ENCODE data around the gene PCDH9.

PCDH9 gene

DNA sequence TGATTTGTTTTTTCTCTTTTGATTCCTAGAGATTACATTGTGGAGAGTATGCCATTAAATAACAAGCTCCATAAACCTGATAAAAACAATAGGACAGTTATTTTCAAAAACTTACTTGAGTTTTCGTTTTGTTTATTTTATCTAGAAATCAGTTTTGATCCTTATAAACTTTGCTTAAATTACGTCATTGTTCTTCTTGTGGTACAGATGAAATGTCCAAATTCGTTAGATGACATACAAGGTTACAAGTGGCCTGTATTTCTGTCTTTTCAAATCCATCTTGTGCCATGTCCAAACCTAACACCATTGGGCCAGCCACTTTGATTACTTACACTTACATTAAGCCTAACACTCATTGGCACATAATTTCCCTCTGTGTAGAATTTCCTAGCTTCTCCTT, 372.0 kb downstream of the PCDH9 start:
- DNase-seq: no peak
- Histone ChIP-seq H3K4me1 (ENCODE audit: control insufficient read depth in 1 of 2, insufficient read depth in 2 of 2, low read length in 2 of 2) (peaks cover 0 to 3% of the 10 kb centered on the region in 2 experiments), H3K4me3 (ENCODE audit: low read depth, low read length) (no peak overlapping the region), H3K4ac (ENCODE audit: low read depth, low read length) (no peak overlapping the region), H3K27me3 (ENCODE audit: insufficient read depth, low read length) (no peaks in the 10 kb centered on the region), H3K23ac (ENCODE audit: low read length) (no peak overlapping the region), H2BK120ac (ENCODE audit: insufficient read depth, low read length, poor library complexity) (no peak overlapping the region), H3K36me3 (ENCODE audit: control insufficient read depth in 1 of 2, insufficient read depth in 2 of 2, low read length in 2 of 2) (no peaks in the 10 kb centered on the region), H2BK5ac (ENCODE audit: low read depth, low read length, poor library complexity) (no peak overlapping the region), H3K79me2 (ENCODE audit: control insufficient read depth, insufficient read depth, low read length, poor library complexity) (no peaks in the 10 kb centered on the region), H3K14ac (ENCODE audit: low read length) (no peak overlapping the region), H2AFZ (ENCODE audit: insufficient read depth, low read length, poor library complexity) (no peak overlapping the region), H3K4me2 (ENCODE audit: low read length) (no peak overlapping the region), H2AK5ac (ENCODE audit: low read length) (no peak overlapping the region), H3K9ac (ENCODE audit: low read length) (no peak overlapping the region), H2BK12ac (ENCODE audit: low read length) (no peak overlapping the region), H3K79me1 (ENCODE audit: low read length) (no peaks in the 10 kb centered on the region), H3K9me3 (ENCODE audit: insufficient read depth, low read depth, low read length) (no peaks in the 10 kb centered on the region), H4K12ac (ENCODE audit: low read depth, low read length) (no peak overlapping the region), H4K91ac (ENCODE audit: low read depth, low read length) (no peak overlapping the region), H3K27ac (ENCODE audit: low read depth, low read length) (no peak overlapping the region), H3K18ac (ENCODE audit: low read length) (no peak overlapping the region), H4K8ac (ENCODE audit: low read depth, low read length) (no peak overlapping the region)
- WGBS (ENCODE audit: extremely low coverage, insufficient coverage, insufficient read length): no CpG with 5 or more reads among the region's 3 CpGs

DNA sequence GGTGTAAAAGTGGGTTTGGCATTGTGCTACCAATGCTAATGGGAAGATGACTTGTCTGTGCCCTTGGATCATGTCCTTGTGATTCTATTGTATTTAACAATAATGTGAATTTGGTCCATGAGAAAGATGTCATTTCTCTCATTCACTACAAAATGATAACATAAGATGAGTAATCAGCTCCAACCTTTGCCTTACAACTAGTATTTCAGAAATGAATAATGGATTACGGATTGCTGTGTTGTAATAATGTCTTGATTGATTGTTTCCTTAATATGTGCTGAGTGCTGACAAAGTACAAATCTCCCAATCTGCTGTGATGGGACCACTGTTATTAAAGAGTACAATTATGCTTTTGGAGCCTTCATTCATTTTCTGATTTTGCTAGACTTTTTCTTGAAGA, 375.0 kb downstream of the PCDH9 start:
- H3K23ac ChIP-seq (ENCODE audit: low read length): no peak overlapping the region
- no peak overlapping the region for H2BK12ac ChIP-seq (ENCODE audit: low read length)
- no peak overlapping the region for H2AFZ ChIP-seq (ENCODE audit: insufficient read depth, low read length, poor library complexity)
- no peak overlapping the region for H3K4me3 ChIP-seq (ENCODE audit: low read depth, low read length)
- no peak overlapping the region for H3K9ac ChIP-seq (ENCODE audit: low read length)
- no peak overlapping the region for H2BK5ac ChIP-seq (ENCODE audit: low read depth, low read length, poor library complexity)
- no peak overlapping the region for H4K12ac ChIP-seq (ENCODE audit: low read depth, low read length)
- H3K27ac ChIP-seq (ENCODE audit: low read depth, low read length): no peak overlapping the region
- H3K4me2 ChIP-seq (ENCODE audit: low read length): no peak overlapping the region
- H2BK120ac ChIP-seq (ENCODE audit: insufficient read depth, low read length, poor library complexity): no peak overlapping the region
- no peak overlapping the region for H3K4ac ChIP-seq (ENCODE audit: low read depth, low read length)
- DNase-seq: no peak
- no peaks in the 10 kb centered on the region for H3K79me1 ChIP-seq (ENCODE audit: low read length)
- H3K4me1 ChIP-seq (ENCODE audit: control insufficient read depth in 1 of 2, insufficient read depth in 2 of 2, low read length in 2 of 2): peaks cover 0 to 2% of the 10 kb centered on the region in 2 experiments
- H2AK5ac ChIP-seq (ENCODE audit: low read length): no peak overlapping the region
- no peaks in the 10 kb centered on the region for H3K27me3 ChIP-seq (ENCODE audit: insufficient read depth, low read length)
- H3K14ac ChIP-seq (ENCODE audit: low read length): no peak overlapping the region
- H3K79me2 ChIP-seq (ENCODE audit: control insufficient read depth, insufficient read depth, low read length, poor library complexity): no peaks in the 10 kb centered on the region
- no peak overlapping the region for H4K91ac ChIP-seq (ENCODE audit: low read depth, low read length)
- H3K9me3 ChIP-seq (ENCODE audit: insufficient read depth, low read depth, low read length): no peaks in the 10 kb centered on the region
- WGBS (ENCODE audit: extremely low coverage, insufficient coverage, insufficient read length): no CpG with 5 or more reads among the region's 1 CpG
- no peaks in the 10 kb centered on the region for H3K36me3 ChIP-seq (ENCODE audit: control insufficient read depth in 1 of 2, insufficient read depth in 2 of 2, low read length in 2 of 2)
- H4K8ac ChIP-seq (ENCODE audit: low read depth, low read length): no peak overlapping the region
- H3K18ac ChIP-seq (ENCODE audit: low read length): no peak overlapping the region

DNA sequence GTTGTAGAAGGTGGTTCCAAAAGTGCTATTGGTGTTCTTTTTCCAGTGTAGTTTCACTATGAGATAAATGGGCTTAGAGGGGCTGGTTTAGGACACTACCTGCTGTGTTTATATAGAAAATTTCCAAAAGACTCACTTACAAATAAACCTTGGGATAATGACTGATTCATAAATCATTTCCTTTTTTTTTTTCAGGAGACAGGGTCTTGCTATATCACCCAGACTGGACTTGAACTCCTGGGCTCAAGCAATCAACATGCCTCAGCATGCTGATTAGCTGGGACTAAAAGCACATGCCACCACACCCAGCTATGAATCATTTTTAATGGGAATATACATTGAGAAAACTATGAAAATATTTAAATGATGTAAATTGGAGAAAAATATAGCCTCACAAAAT, 376.6 kb downstream of the PCDH9 start:
- H4K91ac ChIP-seq (ENCODE audit: low read depth, low read length): no peak overlapping the region
- no peaks in the 10 kb centered on the region for H3K36me3 ChIP-seq (ENCODE audit: control insufficient read depth in 1 of 2, insufficient read depth in 2 of 2, low read length in 2 of 2)
- no peak overlapping the region for H3K4me2 ChIP-seq (ENCODE audit: low read length)
- H3K14ac ChIP-seq (ENCODE audit: low read length): no peak overlapping the region
- H3K18ac ChIP-seq (ENCODE audit: low read length): no peak overlapping the region
- H3K27ac ChIP-seq (ENCODE audit: low read depth, low read length): no peak overlapping the region
- H2AFZ ChIP-seq (ENCODE audit: insufficient read depth, low read length, poor library complexity): no peak overlapping the region
- H3K4ac ChIP-seq (ENCODE audit: low read depth, low read length): no peak overlapping the region
- H2AK5ac ChIP-seq (ENCODE audit: low read length): no peak overlapping the region
- H3K4me3 ChIP-seq (ENCODE audit: low read depth, low read length): no peak overlapping the region
- H4K8ac ChIP-seq (ENCODE audit: low read depth, low read length): no peak overlapping the region
- H3K4me1 ChIP-seq (ENCODE audit: control insufficient read depth in 1 of 2, insufficient read depth in 2 of 2, low read length in 2 of 2): no peaks in the 10 kb centered on the region
- no peak overlapping the region for H2BK120ac ChIP-seq (ENCODE audit: insufficient read depth, low read length, poor library complexity)
- H4K12ac ChIP-seq (ENCODE audit: low read depth, low read length): no peak overlapping the region
- H3K9ac ChIP-seq (ENCODE audit: low read length): no peak overlapping the region
- H3K9me3 ChIP-seq (ENCODE audit: insufficient read depth, low read depth, low read length): no peaks in the 10 kb centered on the region
- H2BK12ac ChIP-seq (ENCODE audit: low read length): no peak overlapping the region
- H3K23ac ChIP-seq (ENCODE audit: low read length): no peak overlapping the region
- H3K79me2 ChIP-seq (ENCODE audit: control insufficient read depth, insufficient read depth, low read length, poor library complexity): no peaks in the 10 kb centered on the region
- no peak for DNase-seq
- H2BK5ac ChIP-seq (ENCODE audit: low read depth, low read length, poor library complexity): no peak overlapping the region
- no peaks in the 10 kb centered on the region for H3K79me1 ChIP-seq (ENCODE audit: low read length)
- H3K27me3 ChIP-seq (ENCODE audit: insufficient read depth, low read length): no peaks in the 10 kb centered on the region

DNA sequence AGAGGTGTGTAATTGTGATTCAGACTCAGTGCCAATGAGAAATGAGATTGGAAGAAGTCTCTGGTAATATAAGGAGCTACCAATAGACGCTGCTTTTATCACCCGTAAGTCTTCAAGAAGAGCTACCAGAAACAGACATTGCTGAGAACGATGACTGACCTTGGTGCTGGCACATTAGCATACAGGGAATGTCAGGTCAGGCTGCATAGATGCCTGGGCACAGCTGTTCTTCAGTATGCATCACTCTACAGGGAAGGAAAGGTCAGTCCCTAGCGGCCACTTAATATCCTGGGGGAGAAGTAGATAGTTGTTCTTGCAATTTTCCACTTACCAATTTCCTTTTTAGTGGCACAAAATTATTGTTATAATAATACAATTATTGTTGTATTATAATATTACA, 380.4 kb downstream of the PCDH9 start:
- no CpG with 5 or more reads among the region's 4 CpGs for WGBS (ENCODE audit: extremely low coverage, insufficient coverage, insufficient read length)
- no peak overlapping the region for H3K9ac ChIP-seq (ENCODE audit: low read length)

More for the DNA sequence above, 380.4 kb downstream of the PCDH9 start:
- no peak overlapping the region for H2AK5ac ChIP-seq (ENCODE audit: low read length)
- H4K91ac ChIP-seq (ENCODE audit: low read depth, low read length): no peak overlapping the region
- H3K4me1 ChIP-seq (ENCODE audit: control insufficient read depth in 1 of 2, insufficient read depth in 2 of 2, low read length in 2 of 2): no peaks in the 10 kb centered on the region
- H3K79me2 ChIP-seq (ENCODE audit: control insufficient read depth, insufficient read depth, low read length, poor library complexity): no peaks in the 10 kb centered on the region
- no peak overlapping the region for H4K8ac ChIP-seq (ENCODE audit: low read depth, low read length)
- H3K14ac ChIP-seq (ENCODE audit: low read length): no peak overlapping the region
- H3K27ac ChIP-seq (ENCODE audit: low read depth, low read length): no peak overlapping the region
- no peaks in the 10 kb centered on the region for H3K79me1 ChIP-seq (ENCODE audit: low read length)
- H3K36me3 ChIP-seq (ENCODE audit: control insufficient read depth in 1 of 2, insufficient read depth in 2 of 2, low read length in 2 of 2): no peaks in the 10 kb centered on the region
- H3K9me3 ChIP-seq (ENCODE audit: insufficient read depth, low read depth, low read length): no peaks in the 10 kb centered on the region
- no peak overlapping the region for H2BK120ac ChIP-seq (ENCODE audit: insufficient read depth, low read length, poor library complexity)
- no peak overlapping the region for H3K4ac ChIP-seq (ENCODE audit: low read depth, low read length)
- no peak overlapping the region for H3K23ac ChIP-seq (ENCODE audit: low read length)
- H2AFZ ChIP-seq (ENCODE audit: insufficient read depth, low read length, poor library complexity): no peak overlapping the region
- H2BK5ac ChIP-seq (ENCODE audit: low read depth, low read length, poor library complexity): no peak overlapping the region
- no peak overlapping the region for H3K4me3 ChIP-seq (ENCODE audit: low read depth, low read length)
- H3K27me3 ChIP-seq (ENCODE audit: insufficient read depth, low read length): no peaks in the 10 kb centered on the region
- H2BK12ac ChIP-seq (ENCODE audit: low read length): no peak overlapping the region
- no peak overlapping the region for H3K4me2 ChIP-seq (ENCODE audit: low read length)
- H4K12ac ChIP-seq (ENCODE audit: low read depth, low read length): no peak overlapping the region
- no peak overlapping the region for H3K18ac ChIP-seq (ENCODE audit: low read length)
- DNase-seq: no peak

All from trophoblast cell (in vitro differentiated cells and primary cell).